Lower lobe of right lung (tissue), 2 donors: ENCODE data around the gene IFI35. TPM values are rescaled to one million over a fixed set of nuclear protein-coding genes. Genes with fewer than 3 reads are reported as not detected.

Experiments used
- ATAC-seq, 2 donors: fragments of 200-7000 bp; cut with Tn5 transposase; one replicate each; pipeline ENCODE4 v1.9.1; 2020 to 2022; ENCODE audit warnings: mild to moderate bottlenecking in 2 of 2, moderate library complexity in 2 of 2
- DNase-seq: peaks from one replicate; pipeline ENCODE4 v3.0.0-alpha.2; 2020
- H3K27ac ChIP-seq: fragments of 200-600 bp; one replicate; pipeline ENCODE4 v1.8.0; 2022
- H3K27me3 ChIP-seq: fragments of 200-600 bp; one replicate; pipeline ENCODE4 v1.8.0; 2022; ENCODE audit warnings: low read depth
- H3K36me3 ChIP-seq: fragments of 200-600 bp; one replicate; pipeline ENCODE4 v1.8.0; 2022; ENCODE audit warnings: mild to moderate bottlenecking
- H3K4me1 ChIP-seq: fragments of 200-600 bp; one replicate; pipeline ENCODE4 v1.8.0; 2022
- H3K4me3 ChIP-seq: fragments of 200-600 bp; one replicate; pipeline ENCODE4 v1.8.0; 2022; ENCODE audit warnings: mild to moderate bottlenecking
- H3K9me3 ChIP-seq: fragments of 200-600 bp; one replicate; pipeline ENCODE4 v1.8.0; 2022
- intact Hi-C: fragments of 100-400 bp; cut with DNase I; formaldehyde crosslinking; loops from one replicate; pipeline ENCODE4 v1.11.0; 2022
- total RNA-seq: library from RNA; stranded (reverse); fragmentation: NEBNext Ultra II Directional; extraction: Animal tissue kit (Norgen Biotek cat#: 25700); gene quantifications from one replicate; pipeline ENCODE4 v1.2.1, GENCODE V29; 2021
- TF ChIP-seq, protein P1 (sequence below): fragments of 200-600 bp; IDR thresholded peaks from one replicate; pipeline ENCODE4 v1.8.0; 2022; ENCODE audit warnings: antibody characterized with exemption, mild to moderate bottlenecking
- donor health status: DM: no; HTN: yes; CAD: no; lungs with severe emphysema.

IFI35 gene
- total RNA-seq, 1 donor from 2014 or later, result 61.5 TPM

DNA sequence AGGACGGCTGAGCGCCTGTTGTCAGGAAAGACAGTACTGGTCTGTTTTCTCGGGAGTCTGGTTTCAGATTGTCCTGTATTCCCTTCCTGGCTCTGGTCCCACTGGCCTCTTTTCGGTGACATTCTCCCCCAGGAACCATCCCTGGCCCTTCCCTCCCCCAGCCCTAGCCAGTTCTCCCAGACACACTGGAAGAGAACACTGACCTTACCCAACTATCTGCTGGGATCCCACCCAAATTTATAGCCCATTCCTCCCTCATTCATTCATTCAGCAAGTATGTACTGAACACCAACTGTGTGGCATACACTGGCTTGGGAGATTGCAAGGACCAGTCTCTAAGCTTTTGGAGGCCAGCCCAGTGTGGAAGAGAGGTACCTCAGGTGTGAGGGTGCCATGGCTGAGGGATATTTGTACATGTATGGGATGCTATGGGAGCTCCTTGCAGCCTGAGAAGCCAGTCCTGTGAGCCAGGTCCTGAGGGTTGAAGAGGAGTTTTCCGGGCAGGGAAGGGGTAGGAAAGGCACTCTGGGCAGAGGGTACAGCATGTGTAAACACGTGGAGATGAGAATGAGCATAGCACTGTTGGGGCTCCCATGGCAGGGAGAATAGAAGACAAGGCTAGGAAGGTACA, 23.7 kb downstream of the IFI35 start:
- ATAC-seq, result no peak
- intact Hi-C loops, result no loop called here
- no peak overlapping the region for H3K27ac ChIP-seq
- no peaks in the 10 kb centered on the region for H3K4me1 ChIP-seq
- TF ChIP-seq, protein P1, sequence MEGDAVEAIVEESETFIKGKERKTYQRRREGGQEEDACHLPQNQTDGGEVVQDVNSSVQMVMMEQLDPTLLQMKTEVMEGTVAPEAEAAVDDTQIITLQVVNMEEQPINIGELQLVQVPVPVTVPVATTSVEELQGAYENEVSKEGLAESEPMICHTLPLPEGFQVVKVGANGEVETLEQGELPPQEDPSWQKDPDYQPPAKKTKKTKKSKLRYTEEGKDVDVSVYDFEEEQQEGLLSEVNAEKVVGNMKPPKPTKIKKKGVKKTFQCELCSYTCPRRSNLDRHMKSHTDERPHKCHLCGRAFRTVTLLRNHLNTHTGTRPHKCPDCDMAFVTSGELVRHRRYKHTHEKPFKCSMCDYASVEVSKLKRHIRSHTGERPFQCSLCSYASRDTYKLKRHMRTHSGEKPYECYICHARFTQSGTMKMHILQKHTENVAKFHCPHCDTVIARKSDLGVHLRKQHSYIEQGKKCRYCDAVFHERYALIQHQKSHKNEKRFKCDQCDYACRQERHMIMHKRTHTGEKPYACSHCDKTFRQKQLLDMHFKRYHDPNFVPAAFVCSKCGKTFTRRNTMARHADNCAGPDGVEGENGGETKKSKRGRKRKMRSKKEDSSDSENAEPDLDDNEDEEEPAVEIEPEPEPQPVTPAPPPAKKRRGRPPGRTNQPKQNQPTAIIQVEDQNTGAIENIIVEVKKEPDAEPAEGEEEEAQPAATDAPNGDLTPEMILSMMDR, result no peak
- H3K27me3 ChIP-seq, result no peaks in the 10 kb centered on the region
- no peak for DNase-seq
- no peaks in the 10 kb centered on the region for H3K9me3 ChIP-seq
- no peaks in the 10 kb centered on the region for H3K36me3 ChIP-seq
- no peak overlapping the region for H3K4me3 ChIP-seq

DNA sequence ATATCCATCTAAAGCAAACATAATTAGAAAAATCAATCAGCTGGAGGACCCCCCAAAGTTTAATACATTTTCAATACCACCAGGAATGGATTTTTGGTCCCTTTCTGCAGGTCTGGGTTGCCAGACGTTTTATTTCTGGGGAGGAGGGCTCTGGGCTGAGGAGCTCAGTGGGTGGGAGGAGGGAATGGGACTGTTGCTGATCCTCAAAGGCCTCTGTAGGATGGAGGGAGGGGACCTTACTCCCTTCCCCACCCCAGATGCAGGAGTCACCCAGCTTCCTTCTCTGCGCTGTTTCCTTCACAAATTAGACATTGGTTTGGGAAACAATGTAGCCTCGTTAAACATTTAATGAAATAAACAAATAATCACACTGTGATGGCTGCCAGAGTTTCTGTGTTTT, 25.1 kb downstream of the IFI35 start:
- ATAC-seq, result no peak
- Histone ChIP-seq H3K4me3 (no peak overlapping the region), H3K9me3 (no peaks in the 10 kb centered on the region), H3K36me3 (no peaks in the 10 kb centered on the region), H3K27me3 (no peaks in the 10 kb centered on the region), H3K4me1 (no peaks in the 10 kb centered on the region), H3K27ac (no peak overlapping the region)
- intact Hi-C loops, result no loop called here
- TF ChIP-seq, protein P1, result no peak
- no peak for DNase-seq

DNA sequence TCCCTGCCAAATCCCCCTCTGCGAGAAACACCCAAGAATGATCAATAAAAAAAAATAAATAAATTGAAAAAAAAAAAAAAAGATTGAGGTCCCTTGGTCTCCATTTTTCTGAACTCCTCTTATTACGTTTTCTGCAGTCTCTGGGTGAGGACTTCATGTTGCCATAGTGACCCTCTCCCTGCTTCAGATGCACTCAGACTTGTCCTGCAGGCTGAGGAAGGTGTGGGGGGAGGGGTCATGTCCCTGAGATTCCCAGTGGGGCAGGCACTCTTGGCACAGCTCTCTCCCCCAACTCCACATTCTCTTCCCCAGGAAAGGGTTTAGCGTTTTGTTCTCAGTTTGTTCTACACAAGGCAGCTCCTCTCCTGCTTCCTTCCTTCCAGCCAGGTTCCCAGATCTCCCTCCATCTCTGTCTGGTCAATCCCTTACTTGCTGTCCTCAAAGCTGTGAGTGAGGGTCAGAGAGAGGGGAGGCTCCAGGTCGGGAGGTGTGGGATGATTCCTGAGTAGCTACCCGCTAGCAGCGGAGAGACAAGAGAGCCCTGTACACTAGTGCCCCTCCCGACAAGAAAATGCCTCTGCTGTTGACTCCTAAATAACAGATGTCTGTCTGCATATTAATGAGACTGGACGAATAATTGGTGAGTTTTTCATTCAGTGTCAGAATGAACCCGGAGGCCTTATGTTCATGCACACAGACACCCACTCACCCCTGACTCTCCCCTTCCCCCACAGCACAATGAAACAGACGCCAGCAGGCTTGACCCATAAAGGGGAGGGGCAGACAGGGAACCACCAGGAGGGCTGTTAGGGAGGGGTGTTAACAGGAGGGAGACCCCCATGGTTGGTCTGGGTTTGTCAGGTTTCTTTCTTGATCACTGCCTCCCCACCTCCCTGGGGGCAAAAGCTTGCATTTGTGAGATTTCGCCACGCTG, 27.6 kb downstream of the IFI35 start:
- ATAC-seq (no peak), DNase-seq (no peak)
- TF ChIP-seq, protein P1, result no peak
- no peaks in the 10 kb centered on the region for H3K4me1 ChIP-seq
- H3K36me3 ChIP-seq, result no peaks in the 10 kb centered on the region
- no peaks in the 10 kb centered on the region for H3K27me3 ChIP-seq
- no peak overlapping the region for H3K27ac ChIP-seq
- H3K9me3 ChIP-seq, result no peaks in the 10 kb centered on the region
- no peak overlapping the region for H3K4me3 ChIP-seq
- intact Hi-C loops, result no loop called here

DNA sequence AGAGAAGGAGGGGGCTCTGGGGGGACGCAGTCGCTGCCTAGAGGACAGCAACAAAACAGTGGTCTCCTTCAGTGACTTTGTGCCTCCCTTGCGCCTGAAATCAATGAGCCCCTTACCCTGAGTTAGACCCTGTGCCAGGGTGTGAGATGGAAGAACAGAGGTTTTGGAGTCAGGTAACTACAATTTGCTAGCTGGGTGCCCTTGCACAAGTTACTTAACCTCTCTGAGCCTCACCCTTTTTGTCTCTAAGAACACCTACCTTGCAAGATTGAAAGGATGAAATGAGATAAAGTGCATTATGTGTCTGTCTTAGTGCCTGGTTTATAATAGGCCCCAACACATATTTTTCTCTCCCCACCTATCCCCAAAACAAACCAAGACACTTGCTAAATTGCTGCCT, 28.3 kb downstream of the IFI35 start:
- no peaks in the 10 kb centered on the region for H3K9me3 ChIP-seq
- no peak for ATAC-seq
- no peaks in the 10 kb centered on the region for H3K4me1 ChIP-seq
- no peaks in the 10 kb centered on the region for H3K36me3 ChIP-seq
- intact Hi-C loops, result no loop called here
- no peaks in the 10 kb centered on the region for H3K27me3 ChIP-seq
- no peak overlapping the region for H3K27ac ChIP-seq
- DNase-seq, result no peak
- TF ChIP-seq, protein P1, result no peak
- H3K4me3 ChIP-seq, result no peak overlapping the region

DNA sequence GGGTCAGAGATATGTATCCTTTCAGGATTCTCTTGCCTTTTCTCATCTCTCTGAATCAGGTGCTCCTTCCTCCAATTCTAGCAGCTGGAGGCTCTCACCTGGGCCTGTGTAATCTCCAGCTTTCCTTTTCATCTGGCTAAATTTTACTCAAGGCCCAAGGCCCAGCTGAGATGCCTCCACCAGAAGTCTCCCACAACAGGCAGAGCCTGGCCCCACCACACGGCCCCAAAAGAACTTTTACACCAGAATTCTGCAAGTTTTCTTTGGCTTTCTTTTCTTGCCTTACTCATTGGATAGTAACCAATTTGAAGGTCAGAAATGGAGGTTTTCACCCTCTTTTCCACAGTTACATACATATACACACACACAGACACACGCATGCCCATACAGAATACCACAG, 33.1 kb downstream of the IFI35 start:
- ATAC-seq (no peak), DNase-seq (no peak)
- no peak overlapping the region for H3K27ac ChIP-seq
- intact Hi-C loops, result no loop called here
- no peaks in the 10 kb centered on the region for H3K9me3 ChIP-seq
- TF ChIP-seq, protein P1, result no peak
- no peaks in the 10 kb centered on the region for H3K27me3 ChIP-seq
- H3K4me1 ChIP-seq, result no peaks in the 10 kb centered on the region
- no peaks in the 10 kb centered on the region for H3K36me3 ChIP-seq
- no peak overlapping the region for H3K4me3 ChIP-seq
